CD4-positive, alpha-beta T cell (primary cell): ENCODE measurements around the gene PDK2. TPM values are rescaled to one million over a fixed set of nuclear protein-coding genes. Genes with fewer than 3 reads are reported as not detected.

Source experiments
- ATAC-seq: fragments of 200-7000 bp; cut with Tn5 transposase; one replicate; pipeline ENCODE4 v1.10.0; 2022; ENCODE audit warnings: mild to moderate bottlenecking; ENCODE audit not compliant: poor library complexity
- CTCF ChIA-PET: fragments of 350-600 bp; sonication (Branson Sonifier 250); formaldehyde crosslinking; loops from one replicate; lab custom pipeline; 2021; ENCODE audit warnings: antibody characterized with exemption, inconsistent platforms; lab: Charles Lee
- POLR2A ChIA-PET: fragments of 350-600 bp; sonication (Branson Sonifier 250); formaldehyde crosslinking; loops from one replicate; lab custom pipeline; 2021; ENCODE audit warnings: antibody characterized with exemption, inconsistent platforms; lab: Charles Lee
- DNase-seq, 14 experiments: peaks; one replicate each; pipeline ENCODE4 v3.0.0-alpha.2; 2013 to 2020; ENCODE audit warnings: mixed read lengths in 2 of 14
- H3K27ac ChIP-seq, 2 donors: one replicate each; pipeline versions ENCODE4 v1.5.1 to v1.7.0; 2013; ENCODE audit warnings: low read length in 2 of 2, low read depth in 1 of 2, mild to moderate bottlenecking in 1 of 2
- H3K27me3 ChIP-seq, 2 experiments: 1 replicate in 1 of 2; 2 replicates in 1 of 2; pipeline versions ENCODE4 v1.6.1 to v1.7.0; 2013; ENCODE audit warnings: low read length in 2 of 2, control low read depth in 1 of 2, mild to moderate bottlenecking in 1 of 2, moderate library complexity in 1 of 2; ENCODE audit not compliant: insufficient read depth in 2 of 2, control insufficient read depth in 1 of 2
- H3K36me3 ChIP-seq: one replicate; pipeline ENCODE4 v1.6.1; 2013; ENCODE audit warnings: low read length, control low read depth; ENCODE audit not compliant: insufficient read depth
- H3K4me1 ChIP-seq: one replicate; pipeline ENCODE4 v1.6.1; 2013; ENCODE audit warnings: low read length, control low read depth; ENCODE audit not compliant: insufficient read depth
- H3K4me3 ChIP-seq: one replicate; pipeline ENCODE4 v1.5.1; 2013; ENCODE audit warnings: mild to moderate bottlenecking, low read length, moderate library complexity
- H3K9me3 ChIP-seq, 2 experiments: 1 replicate in 1 of 2; 2 replicates in 1 of 2; pipeline versions ENCODE4 v1.6.1 to v1.7.0; 2013; ENCODE audit warnings: low read length in 2 of 2, mild to moderate bottlenecking in 2 of 2, control low read depth in 1 of 2, moderate library complexity in 1 of 2; ENCODE audit not compliant: control insufficient read depth in 1 of 2, insufficient read depth in 1 of 2
- H3K27ac Mint-ChIP-seq: one replicate; pipeline ENCODE4 v1.8.0; 2020; ENCODE audit warnings: mixed read lengths
- H3K27me3 Mint-ChIP-seq: one replicate; pipeline ENCODE4 v1.8.0; 2021; ENCODE audit warnings: mixed read lengths
- H3K36me3 Mint-ChIP-seq: one replicate; pipeline ENCODE4 v1.8.0; 2021; ENCODE audit warnings: low read depth, mixed read lengths
- H3K4me1 Mint-ChIP-seq: one replicate; pipeline ENCODE4 v1.8.0; 2021; ENCODE audit warnings: low read depth, mixed read lengths
- H3K4me3 Mint-ChIP-seq: one replicate; pipeline ENCODE4 v1.8.0; 2020; ENCODE audit warnings: mild to moderate bottlenecking, mixed read lengths
- H3K9me3 Mint-ChIP-seq: one replicate; pipeline ENCODE4 v1.8.0; 2020; ENCODE audit warnings: mixed read lengths
- CTCF ChIP-seq: fragments of 200-600 bp; IDR thresholded peaks from one replicate; pipeline ENCODE4 v1.8.0; 2022; ENCODE audit warnings: antibody characterized with exemption, mild to moderate bottlenecking
- intact Hi-C, 2 experiments: fragments of 100-400 bp; cut with DNase I in 1 of 2; cut with micrococcal nuclease in 1 of 2; formaldehyde crosslinking; loops; one replicate each; pipeline versions ENCODE4 v1.15.1 to v1.9.0; 2023 to 2025; cut with DNase I, micrococcal nuclease
- total RNA-seq, 174 experiments: library from RNA in 2 of 174; stranded (reverse) in 2 of 174; gene quantifications; one replicate each; pipeline ENCODE4 v1.2.3 and lab custom pipeline; 2021 to 2026

Gene PDK2
- total RNA-seq, 2 experiments from 2014 or later = 8.7 to 10.1 TPM

- no peaks in the 10 kb centered on the region for H3K27me3 ChIP-seq
- intact Hi-C loops = loop anchor here in 1 of 2 experiments (5.0 to 10.0 kb wide), 3 partner anchors 54 to 394 kb away; partner anchors contain the start of genes PPP1R9B and SLC35B1
- peaks cover 25% of the 10 kb centered on the region for H3K4me1 ChIP-seq
- ATAC-seq = no peak
- Mint-ChIP-seq H3K9me3 (no peaks in the 10 kb centered on the region), H3K27me3 (no peaks in the 10 kb centered on the region), H3K4me3 (no peak overlapping the region), H3K36me3 (peaks cover 39% of the 10 kb centered on the region), H3K27ac (no peak overlapping the region), H3K4me1 (peaks cover 38% of the 10 kb centered on the region)
- H3K36me3 ChIP-seq = peaks cover 26% of the 10 kb centered on the region
- no peak overlapping the region for H3K4me3 ChIP-seq
- no peaks in the 10 kb centered on the region for H3K9me3 ChIP-seq
- ChIA-PET POLR2A (no interaction called here), CTCF (interaction anchor here (1.1 to 2.6 kb wide), 3 partner anchors 11 to 71 kb away, joined by 4 to 12 read pairs (median 5); no protein-coding TSS in a partner anchor)
- no peak overlapping the region for H3K27ac ChIP-seq
- DNase-seq = no peak
- no peak for TF ChIP-seq CTCF
Measured at GRCh38 chr17:50098583-50098982, 3.4 kb downstream of the PDK2 start.

- H3K4me1 Mint-ChIP-seq = peaks cover 35% of the 10 kb centered on the region
- peaks cover 25% of the 10 kb centered on the region for H3K4me1 ChIP-seq
- intact Hi-C loops = loop anchor here in 1 of 2 experiments (5.0 to 10.0 kb wide), 3 partner anchors 53 to 394 kb away; partner anchors contain the start of genes PPP1R9B and SLC35B1
- no peaks in the 10 kb centered on the region for H3K27me3 ChIP-seq
- no peak for TF ChIP-seq CTCF
- ChIA-PET POLR2A (no interaction called here), CTCF (interaction anchor here (1.1 to 2.6 kb wide), 2 partner anchors 12 to 72 kb away, joined by 4 to 12 read pairs; no protein-coding TSS in a partner anchor)
- peaks cover 26% of the 10 kb centered on the region for H3K36me3 ChIP-seq
- no peak overlapping the region for H3K4me3 Mint-ChIP-seq
- no peak overlapping the region for H3K27ac Mint-ChIP-seq
- peaks cover 39% of the 10 kb centered on the region for H3K36me3 Mint-ChIP-seq
- DNase-seq = no peak
- no peaks in the 10 kb centered on the region for H3K9me3 Mint-ChIP-seq
- H3K9me3 ChIP-seq = no peaks in the 10 kb centered on the region
- ATAC-seq = no peak
- H3K27me3 Mint-ChIP-seq = no peaks in the 10 kb centered on the region
- no peak overlapping the region for H3K4me3 ChIP-seq
- no peak overlapping the region for H3K27ac ChIP-seq
Measured at GRCh38 chr17:50099003-50099402, 3.9 kb downstream of the PDK2 start.

- no peak overlapping the region for H3K4me3 ChIP-seq
- no peak overlapping the region for H3K27ac Mint-ChIP-seq
- H3K4me3 Mint-ChIP-seq = no peak overlapping the region
- H3K4me1 Mint-ChIP-seq = peaks cover 23% of the 10 kb centered on the region
- no peak for TF ChIP-seq CTCF
- peaks cover 19% of the 10 kb centered on the region for H3K4me1 ChIP-seq
- H3K9me3 ChIP-seq = no peaks in the 10 kb centered on the region
- no peaks in the 10 kb centered on the region for H3K9me3 Mint-ChIP-seq
- ChIA-PET POLR2A (no interaction called here), CTCF (no interaction called here)
- no peaks in the 10 kb centered on the region for H3K27me3 Mint-ChIP-seq
- H3K27ac ChIP-seq = no peak overlapping the region
- H3K27me3 ChIP-seq = no peaks in the 10 kb centered on the region
- peaks cover 37% of the 10 kb centered on the region for H3K36me3 ChIP-seq
- H3K36me3 Mint-ChIP-seq = peaks cover 35% of the 10 kb centered on the region
- intact Hi-C loops = no loop called here
- ATAC-seq (no peak), DNase-seq (no peak)
Measured at GRCh38 chr17:50100480-50100883, 5.3 kb downstream of the PDK2 start.
